ENCODE measurements around the gene MAEA.

Gene MAEA

DNA sequence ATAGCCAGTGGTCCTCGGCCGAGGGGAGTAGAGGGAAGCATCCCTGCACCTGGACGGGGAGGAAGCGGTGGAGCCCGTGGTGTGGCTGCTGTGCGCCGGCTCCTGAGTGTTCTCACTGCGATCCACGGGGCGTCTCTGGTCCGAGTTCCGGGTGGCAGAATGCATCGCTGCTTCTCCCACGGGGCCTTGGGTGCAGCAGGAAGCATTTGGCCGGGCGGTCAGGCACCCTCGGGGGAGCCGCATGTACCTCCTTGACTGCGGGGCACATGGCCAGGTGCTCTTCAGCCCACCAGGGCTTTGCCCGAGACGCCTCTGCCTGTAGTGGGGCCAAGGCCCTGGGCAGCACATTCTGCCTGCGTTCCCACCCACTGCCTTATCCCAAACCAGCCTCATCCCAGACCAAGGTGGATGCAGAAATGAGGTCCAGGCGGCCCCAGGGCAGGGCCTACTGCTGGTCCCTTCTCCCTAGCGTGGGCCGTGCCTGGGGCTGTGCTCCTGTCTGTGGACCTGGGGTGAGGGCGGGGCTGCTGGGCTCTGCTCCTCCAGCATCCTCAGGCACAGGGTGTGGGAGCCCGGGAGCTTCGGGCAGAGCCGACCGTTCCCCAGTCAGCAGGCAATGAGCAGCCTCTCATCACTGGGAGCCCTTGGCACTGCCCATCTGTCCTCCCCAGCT is 89.0 kb downstream of the MAEA start:
- TF ChIP-seq ESRRG (CRISPR knock-in tag; IDR thresholded peaks at IDR 0.05) = no peak
- no peak for TF ChIP-seq ZFP3 (CRISPR knock-in tag; IDR thresholded peaks at IDR 0.05)
- no peak for ATAC-seq

DNA sequence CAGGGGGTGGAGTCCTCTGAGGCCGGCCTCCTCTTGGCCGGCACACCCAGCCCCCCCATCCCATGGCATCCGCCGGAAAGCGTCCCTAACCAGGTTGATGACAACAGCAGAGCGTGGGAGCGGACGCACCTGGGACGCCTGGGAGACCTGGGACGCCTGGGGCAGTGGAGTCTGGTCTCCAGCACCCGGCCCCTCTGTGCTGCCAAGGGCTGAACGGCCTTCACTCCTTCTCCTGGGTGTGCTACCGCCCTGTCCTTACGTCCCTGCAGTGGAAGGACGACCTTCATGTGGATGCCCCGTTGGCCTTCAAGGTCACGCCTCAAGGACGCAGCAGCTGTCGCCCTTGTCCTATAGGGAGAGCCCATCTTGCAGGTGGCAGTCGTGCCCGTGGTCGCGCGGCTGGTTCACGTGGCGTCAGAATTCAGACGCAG is 89.7 kb downstream of the MAEA start:
- ATAC-seq = no peak
- TF ChIP-seq, protein P1, sequence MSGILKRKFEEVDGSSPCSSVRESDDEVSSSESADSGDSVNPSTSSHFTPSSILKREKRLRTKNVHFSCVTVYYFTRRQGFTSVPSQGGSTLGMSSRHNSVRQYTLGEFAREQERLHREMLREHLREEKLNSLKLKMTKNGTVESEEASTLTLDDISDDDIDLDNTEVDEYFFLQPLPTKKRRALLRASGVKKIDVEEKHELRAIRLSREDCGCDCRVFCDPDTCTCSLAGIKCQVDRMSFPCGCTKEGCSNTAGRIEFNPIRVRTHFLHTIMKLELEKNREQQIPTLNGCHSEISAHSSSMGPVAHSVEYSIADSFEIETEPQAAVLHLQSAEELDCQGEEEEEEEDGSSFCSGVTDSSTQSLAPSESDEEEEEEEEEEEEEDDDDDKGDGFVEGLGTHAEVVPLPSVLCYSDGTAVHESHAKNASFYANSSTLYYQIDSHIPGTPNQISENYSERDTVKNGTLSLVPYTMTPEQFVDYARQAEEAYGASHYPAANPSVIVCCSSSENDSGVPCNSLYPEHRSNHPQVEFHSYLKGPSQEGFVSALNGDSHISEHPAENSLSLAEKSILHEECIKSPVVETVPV (CRISPR knock-in tag; IDR thresholded peaks at IDR 0.05) = no peak
- TF ChIP-seq ARNTL (CRISPR knock-in tag; IDR thresholded peaks at IDR 0.05; ENCODE audit: borderline replicate concordance, low read depth) (no peak), TOX (CRISPR knock-in tag; IDR thresholded peaks at IDR 0.05; ENCODE audit: borderline replicate concordance) (no peak), ZFP3 (CRISPR knock-in tag; IDR thresholded peaks at IDR 0.05) (no peak), PPARA (CRISPR knock-in tag; IDR thresholded peaks at IDR 0.05; ENCODE audit: borderline replicate concordance) (no peak)
- TF ChIP-seq, protein P2, sequence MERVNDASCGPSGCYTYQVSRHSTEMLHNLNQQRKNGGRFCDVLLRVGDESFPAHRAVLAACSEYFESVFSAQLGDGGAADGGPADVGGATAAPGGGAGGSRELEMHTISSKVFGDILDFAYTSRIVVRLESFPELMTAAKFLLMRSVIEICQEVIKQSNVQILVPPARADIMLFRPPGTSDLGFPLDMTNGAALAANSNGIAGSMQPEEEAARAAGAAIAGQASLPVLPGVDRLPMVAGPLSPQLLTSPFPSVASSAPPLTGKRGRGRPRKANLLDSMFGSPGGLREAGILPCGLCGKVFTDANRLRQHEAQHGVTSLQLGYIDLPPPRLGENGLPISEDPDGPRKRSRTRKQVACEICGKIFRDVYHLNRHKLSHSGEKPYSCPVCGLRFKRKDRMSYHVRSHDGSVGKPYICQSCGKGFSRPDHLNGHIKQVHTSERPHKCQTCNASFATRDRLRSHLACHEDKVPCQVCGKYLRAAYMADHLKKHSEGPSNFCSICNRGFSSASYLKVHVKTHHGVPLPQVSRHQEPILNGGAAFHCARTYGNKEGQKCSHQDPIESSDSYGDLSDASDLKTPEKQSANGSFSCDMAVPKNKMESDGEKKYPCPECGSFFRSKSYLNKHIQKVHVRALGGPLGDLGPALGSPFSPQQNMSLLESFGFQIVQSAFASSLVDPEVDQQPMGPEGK (CRISPR knock-in tag; IDR thresholded peaks at IDR 0.05; ENCODE audit: borderline replicate concordance) = no peak

DNA sequence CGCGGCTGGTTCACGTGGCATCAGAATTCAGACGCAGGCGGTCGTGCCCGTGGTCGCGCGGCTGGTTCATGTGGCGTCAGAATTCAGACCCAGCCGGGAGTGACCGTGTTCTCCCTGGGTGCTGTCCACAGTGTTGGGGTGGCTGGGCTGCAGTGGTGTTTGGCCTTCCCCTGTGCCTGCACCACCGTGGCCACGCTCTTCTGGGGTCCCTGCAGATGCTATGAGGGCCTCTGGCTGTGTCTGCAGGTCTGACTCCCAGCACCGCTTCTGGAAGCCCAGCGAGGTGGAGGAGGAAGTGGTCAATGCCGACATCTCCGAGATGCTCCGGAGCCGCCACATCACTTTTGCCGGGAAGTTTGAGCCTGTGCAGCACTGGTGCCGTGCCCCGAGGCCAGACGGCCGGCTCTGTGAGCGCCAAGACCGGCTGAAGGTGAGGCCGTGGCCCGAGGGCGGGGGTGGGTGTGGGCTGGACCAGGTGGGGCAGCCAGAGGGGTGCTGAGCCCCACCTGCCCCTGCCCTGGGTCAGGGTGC is 90.2 kb downstream of the MAEA start:
- no peak for ATAC-seq
- TF ChIP-seq RARB (CRISPR knock-in tag; IDR thresholded peaks at IDR 0.05) = no peak
- TF ChIP-seq ZC3H10 (CRISPR knock-in tag; IDR thresholded peaks at IDR 0.05) = no peak
- TF ChIP-seq TOX (CRISPR knock-in tag; IDR thresholded peaks at IDR 0.05; ENCODE audit: borderline replicate concordance) = no peak
- TF ChIP-seq SNAI2 (CRISPR knock-in tag; IDR thresholded peaks at IDR 0.05) = no peak
- no peak for TF ChIP-seq ZFP3 (CRISPR knock-in tag; IDR thresholded peaks at IDR 0.05)
- no peak for TF ChIP-seq PPARA (CRISPR knock-in tag; IDR thresholded peaks at IDR 0.05; ENCODE audit: borderline replicate concordance)
- no peak for TF ChIP-seq ZNF70 (CRISPR knock-in tag; IDR thresholded peaks at IDR 0.05)
- TF ChIP-seq ZNF8 (CRISPR knock-in tag; IDR thresholded peaks at IDR 0.05) = no peak
- TF ChIP-seq GLIS3 (CRISPR knock-in tag; IDR thresholded peaks at IDR 0.05) = no peak
- TF ChIP-seq, protein P3, sequence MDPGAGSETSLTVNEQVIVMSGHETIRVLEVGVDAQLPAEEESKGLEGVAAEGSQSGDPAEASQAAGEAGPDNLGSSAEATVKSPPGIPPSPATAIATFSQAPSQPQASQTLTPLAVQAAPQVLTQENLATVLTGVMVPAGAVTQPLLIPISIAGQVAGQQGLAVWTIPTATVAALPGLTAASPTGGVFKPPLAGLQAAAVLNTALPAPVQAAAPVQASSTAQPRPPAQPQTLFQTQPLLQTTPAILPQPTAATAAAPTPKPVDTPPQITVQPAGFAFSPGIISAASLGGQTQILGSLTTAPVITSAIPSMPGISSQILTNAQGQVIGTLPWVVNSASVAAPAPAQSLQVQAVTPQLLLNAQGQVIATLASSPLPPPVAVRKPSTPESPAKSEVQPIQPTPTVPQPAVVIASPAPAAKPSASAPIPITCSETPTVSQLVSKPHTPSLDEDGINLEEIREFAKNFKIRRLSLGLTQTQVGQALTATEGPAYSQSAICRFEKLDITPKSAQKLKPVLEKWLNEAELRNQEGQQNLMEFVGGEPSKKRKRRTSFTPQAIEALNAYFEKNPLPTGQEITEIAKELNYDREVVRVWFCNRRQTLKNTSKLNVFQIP (CRISPR knock-in tag; IDR thresholded peaks at IDR 0.05; ENCODE audit: borderline replicate concordance, low read depth) = no peak
- TF ChIP-seq, protein P1 (CRISPR knock-in tag; IDR thresholded peaks at IDR 0.05) = no peak
- no peak for TF ChIP-seq ZFP30 (CRISPR knock-in tag; IDR thresholded peaks at IDR 0.05)

DNA sequence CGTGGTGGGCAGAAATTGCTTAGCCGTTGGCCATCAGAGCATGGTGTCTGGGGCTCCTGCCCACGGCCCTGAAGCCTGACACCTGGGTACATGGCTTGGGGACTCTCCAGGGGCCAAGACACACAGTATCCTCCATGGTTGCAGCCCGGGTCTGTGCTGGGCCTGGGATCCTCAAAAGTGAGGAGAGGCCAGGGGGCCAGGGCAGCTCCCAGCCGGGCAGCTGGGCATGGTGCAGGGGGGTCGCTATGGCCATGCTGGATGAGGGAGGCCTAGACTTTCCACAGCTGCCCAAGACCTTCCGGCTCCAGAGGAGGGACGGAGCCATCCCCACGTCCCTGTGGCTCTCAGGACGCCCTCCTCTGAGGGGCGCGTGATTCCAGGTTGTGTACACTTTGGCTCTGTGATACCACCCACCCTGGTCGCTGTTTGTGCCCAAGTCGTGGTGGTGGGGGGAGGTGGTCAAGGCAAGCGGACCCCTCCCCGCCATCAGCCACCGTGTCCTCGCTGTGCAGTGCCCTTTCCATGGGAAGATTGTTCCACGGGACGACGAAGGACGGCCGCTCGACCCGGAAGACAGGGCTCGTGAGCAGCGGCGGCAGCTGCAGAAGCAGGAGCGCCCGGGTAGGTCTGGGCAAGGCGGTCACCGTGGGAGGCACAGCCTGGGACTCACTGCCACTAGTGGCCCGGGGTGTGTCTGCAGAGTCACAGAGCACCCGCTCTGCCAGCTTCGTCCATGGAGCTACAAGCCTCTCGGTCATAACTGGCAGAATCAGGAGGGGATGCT is 90.9 kb downstream of the MAEA start:
- ATAC-seq = no peak

DNA sequence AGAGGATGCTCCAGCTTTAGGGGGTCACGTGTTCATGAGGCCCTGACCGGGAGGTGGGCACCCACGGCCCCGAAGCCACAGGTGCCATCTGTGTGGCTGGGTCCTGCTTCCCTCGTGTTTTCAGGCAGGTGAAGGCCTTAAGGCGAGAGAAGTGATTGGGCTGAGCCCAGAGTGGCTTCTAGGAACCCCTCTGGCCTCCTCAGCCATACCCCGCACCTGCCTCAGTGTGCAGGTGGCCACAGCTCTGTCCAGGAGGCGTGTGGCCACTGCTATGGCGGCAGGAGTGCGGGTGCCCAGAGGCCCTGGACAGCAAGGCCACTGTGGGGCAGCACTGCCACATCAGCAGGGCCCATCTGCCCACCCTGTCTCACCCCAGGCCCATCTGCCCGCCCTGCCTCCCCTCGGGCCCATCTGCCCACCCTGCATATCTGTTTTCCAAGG is 91.5 kb downstream of the MAEA start:
- no peak for ATAC-seq
- no peak for TF ChIP-seq CSDC2 (CRISPR knock-in tag; IDR thresholded peaks at IDR 0.05)
- TF ChIP-seq ZC3H10 (CRISPR knock-in tag; IDR thresholded peaks at IDR 0.05) = no peak
- no peak for TF ChIP-seq ZNF565 (CRISPR knock-in tag; conservative IDR thresholded peaks at IDR 0.05; ENCODE audit: low read depth)
- no peak for TF ChIP-seq RARB (CRISPR knock-in tag; IDR thresholded peaks at IDR 0.05)
- TF ChIP-seq ZNF8 (CRISPR knock-in tag; IDR thresholded peaks at IDR 0.05) = no peak
- TF ChIP-seq, protein P4, sequence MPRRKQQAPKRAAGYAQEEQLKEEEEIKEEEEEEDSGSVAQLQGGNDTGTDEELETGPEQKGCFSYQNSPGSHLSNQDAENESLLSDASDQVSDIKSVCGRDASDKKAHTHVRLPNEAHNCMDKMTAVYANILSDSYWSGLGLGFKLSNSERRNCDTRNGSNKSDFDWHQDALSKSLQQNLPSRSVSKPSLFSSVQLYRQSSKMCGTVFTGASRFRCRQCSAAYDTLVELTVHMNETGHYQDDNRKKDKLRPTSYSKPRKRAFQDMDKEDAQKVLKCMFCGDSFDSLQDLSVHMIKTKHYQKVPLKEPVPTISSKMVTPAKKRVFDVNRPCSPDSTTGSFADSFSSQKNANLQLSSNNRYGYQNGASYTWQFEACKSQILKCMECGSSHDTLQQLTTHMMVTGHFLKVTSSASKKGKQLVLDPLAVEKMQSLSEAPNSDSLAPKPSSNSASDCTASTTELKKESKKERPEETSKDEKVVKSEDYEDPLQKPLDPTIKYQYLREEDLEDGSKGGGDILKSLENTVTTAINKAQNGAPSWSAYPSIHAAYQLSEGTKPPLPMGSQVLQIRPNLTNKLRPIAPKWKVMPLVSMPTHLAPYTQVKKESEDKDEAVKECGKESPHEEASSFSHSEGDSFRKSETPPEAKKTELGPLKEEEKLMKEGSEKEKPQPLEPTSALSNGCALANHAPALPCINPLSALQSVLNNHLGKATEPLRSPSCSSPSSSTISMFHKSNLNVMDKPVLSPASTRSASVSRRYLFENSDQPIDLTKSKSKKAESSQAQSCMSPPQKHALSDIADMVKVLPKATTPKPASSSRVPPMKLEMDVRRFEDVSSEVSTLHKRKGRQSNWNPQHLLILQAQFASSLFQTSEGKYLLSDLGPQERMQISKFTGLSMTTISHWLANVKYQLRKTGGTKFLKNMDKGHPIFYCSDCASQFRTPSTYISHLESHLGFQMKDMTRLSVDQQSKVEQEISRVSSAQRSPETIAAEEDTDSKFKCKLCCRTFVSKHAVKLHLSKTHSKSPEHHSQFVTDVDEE (CRISPR knock-in tag; IDR thresholded peaks at IDR 0.05) = no peak
- TF ChIP-seq ARNTL (CRISPR knock-in tag; IDR thresholded peaks at IDR 0.05; ENCODE audit: borderline replicate concordance, low read depth) = no peak
- no peak for TF ChIP-seq OSR1 (CRISPR knock-in tag; IDR thresholded peaks at IDR 0.05)
- no peak for TF ChIP-seq ESRRG (CRISPR knock-in tag; IDR thresholded peaks at IDR 0.05)
- TF ChIP-seq, protein P5, sequence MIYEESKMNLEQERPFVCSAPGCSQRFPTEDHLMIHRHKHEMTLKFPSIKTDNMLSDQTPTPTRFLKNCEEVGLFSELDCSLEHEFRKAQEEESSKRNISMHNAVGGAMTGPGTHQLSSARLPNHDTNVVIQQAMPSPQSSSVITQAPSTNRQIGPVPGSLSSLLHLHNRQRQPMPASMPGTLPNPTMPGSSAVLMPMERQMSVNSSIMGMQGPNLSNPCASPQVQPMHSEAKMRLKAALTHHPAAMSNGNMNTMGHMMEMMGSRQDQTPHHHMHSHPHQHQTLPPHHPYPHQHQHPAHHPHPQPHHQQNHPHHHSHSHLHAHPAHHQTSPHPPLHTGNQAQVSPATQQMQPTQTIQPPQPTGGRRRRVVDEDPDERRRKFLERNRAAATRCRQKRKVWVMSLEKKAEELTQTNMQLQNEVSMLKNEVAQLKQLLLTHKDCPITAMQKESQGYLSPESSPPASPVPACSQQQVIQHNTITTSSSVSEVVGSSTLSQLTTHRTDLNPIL (CRISPR knock-in tag; IDR thresholded peaks at IDR 0.05; ENCODE audit: low read depth) = no peak
- TF ChIP-seq PPARA (CRISPR knock-in tag; IDR thresholded peaks at IDR 0.05; ENCODE audit: borderline replicate concordance) = no peak
- no peak for TF ChIP-seq BACH2 (CRISPR knock-in tag; IDR thresholded peaks at IDR 0.05; ENCODE audit: borderline replicate concordance)

More for the DNA sequence above, 90.9 kb downstream of the MAEA start:
- no peak for TF ChIP-seq ZC3H10 (CRISPR knock-in tag; IDR thresholded peaks at IDR 0.05)
- no peak for TF ChIP-seq RARB (CRISPR knock-in tag; IDR thresholded peaks at IDR 0.05)
- no peak for TF ChIP-seq GLIS3 (CRISPR knock-in tag; IDR thresholded peaks at IDR 0.05)
- TF ChIP-seq ZNF70 (CRISPR knock-in tag; IDR thresholded peaks at IDR 0.05) = no peak

Measured in SK-N-SH treated with all-trans-retinoic acid at 6 μM for 48 hours (cell line).